ENCODE measurements around the gene RECQL5.
"Not testable (repeated sequence)": the region's sequence is repeated elsewhere in the genome, so short reads cannot be mapped to it uniquely, and the experiment has no call there.

DNA sequence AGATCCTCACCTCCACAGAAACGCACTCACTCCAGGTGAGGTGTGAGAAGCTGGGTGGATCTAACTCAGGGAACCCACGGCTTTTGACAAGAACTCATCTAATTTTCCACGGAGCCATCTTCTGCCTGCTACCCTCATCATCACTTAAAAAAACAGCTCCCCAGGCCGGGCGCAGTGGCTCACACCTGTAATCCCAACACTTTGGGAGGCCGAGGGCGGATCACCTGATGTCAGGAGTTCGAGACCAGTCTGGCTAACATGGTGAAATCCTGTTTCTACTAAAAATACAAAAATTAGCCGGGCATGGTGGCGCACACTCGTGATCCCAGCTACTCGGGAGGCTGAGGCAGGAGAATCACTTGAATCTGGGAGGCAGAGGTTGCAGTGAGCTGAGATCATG lies 28.9 kb downstream of the RECQL5 start:
- not testable (repeated sequence) for TF ChIP-seq POLR2A (IDR thresholded peaks at IDR 0.05; ENCODE audit: low read depth, low read length); TAF1 (IDR thresholded peaks at IDR 0.05; ENCODE audit: borderline replicate concordance, low read depth, low read length); POLR2AphosphoS5 (IDR thresholded peaks at IDR 0.05; ENCODE audit: low read depth, low read length)

All from GM12892 (cell line).